Aorta (tissue), 5 donors: ENCODE results near the gene TOX3. TPM values are rescaled to one million over a fixed set of nuclear protein-coding genes. Genes with fewer than 3 reads are reported as not detected.

Experiments used
- ATAC-seq: fragments of 200-7000 bp; cut with Tn5 transposase; one replicate; pipeline ENCODE4 v1.9.1; 2022; ENCODE audit warnings: moderate library complexity; ENCODE audit not compliant: low FRiP score
- DNase-seq, 2 donors: peaks; one replicate each; pipeline ENCODE4 v3.0.0-alpha.2; 2020
- H3K27ac ChIP-seq, 2 donors: one replicate each; pipeline ENCODE4 v1.5.1; 2013; ENCODE audit warnings: low read length in 2 of 2, mild to moderate bottlenecking in 2 of 2, moderate library complexity in 2 of 2, control low read depth in 1 of 2, inconsistent platforms in 1 of 2, low read depth in 1 of 2
- H3K27me3 ChIP-seq, 2 donors: one replicate each; pipeline ENCODE4 v1.6.1; 2013; ENCODE audit warnings: control low read depth in 1 of 2, low read length in 1 of 2, mild to moderate bottlenecking in 1 of 2, moderate library complexity in 1 of 2; ENCODE audit not compliant: insufficient read depth in 2 of 2, control insufficient read depth in 1 of 2
- H3K36me3 ChIP-seq, 2 donors: one replicate each; pipeline ENCODE4 v1.6.1; 2013; ENCODE audit warnings: control low read depth in 1 of 2, low read length in 1 of 2, mild to moderate bottlenecking in 1 of 2; ENCODE audit not compliant: insufficient read depth in 2 of 2, control insufficient read depth in 1 of 2
- H3K4me1 ChIP-seq, 2 donors: one replicate each; pipeline ENCODE4 v1.6.1; 2013; ENCODE audit warnings: low read length in 2 of 2, control low read depth in 1 of 2, mild to moderate bottlenecking in 1 of 2, moderate library complexity in 1 of 2; ENCODE audit not compliant: insufficient read depth in 2 of 2, control insufficient read depth in 1 of 2
- H3K4me3 ChIP-seq, 2 donors: one replicate each; pipeline ENCODE4 v1.5.1; 2013; ENCODE audit warnings: low read length in 2 of 2, control low read depth in 1 of 2, mild to moderate bottlenecking in 1 of 2
- H3K9me3 ChIP-seq: one replicate; pipeline ENCODE4 v1.6.1; 2013; ENCODE audit warnings: mild to moderate bottlenecking, low read length; ENCODE audit not compliant: control insufficient read depth
- WGBS, 2 donors: extraction: QIAGEN DNeasy Blood & Tissue Kit; methylation state at CpG; one replicate each; pipeline ENCODE4 v1.1.7; 2013; 5-methylcytosine and 5-hydroxymethylcytosine counted together
- intact Hi-C, 2 donors: fragments of 100-400 bp; cut with DNase I; formaldehyde crosslinking; loops; one replicate each; pipeline versions ENCODE4 v1.14.2 to v1.15.0; 2022
- polyA plus RNA-seq, 2 donors: library from polyadenylated mRNA; stranded (reverse); fragments of 200-250 nt; gene quantifications; one replicate each; pipeline ENCODE4 v1.2.3, GENCODE V29; 2013
- total RNA-seq, 2 donors: library from RNA; stranded (reverse); fragmentation: NEBNext Ultra II Directional; extraction: Animal tissue kit (Norgen Biotek cat#: 25700); gene quantifications; one replicate each; pipeline ENCODE4 v1.2.1, GENCODE V29; 2021
- donor health status: healthy with polysubstance abuse.
- donor health status: Bipolar disorder and iron deficiency.
- donor health status: DM: no; HTN: no; CAD: no.
- donor health status: DM: no; HTN: no; CAD: no.
- donor health status: DM: yes; HTN: yes; CAD: no.

Gene TOX3
- total and polyA plus RNA-seq, 4 donors: 1.3 TPM; not detected in 3

DNA sequence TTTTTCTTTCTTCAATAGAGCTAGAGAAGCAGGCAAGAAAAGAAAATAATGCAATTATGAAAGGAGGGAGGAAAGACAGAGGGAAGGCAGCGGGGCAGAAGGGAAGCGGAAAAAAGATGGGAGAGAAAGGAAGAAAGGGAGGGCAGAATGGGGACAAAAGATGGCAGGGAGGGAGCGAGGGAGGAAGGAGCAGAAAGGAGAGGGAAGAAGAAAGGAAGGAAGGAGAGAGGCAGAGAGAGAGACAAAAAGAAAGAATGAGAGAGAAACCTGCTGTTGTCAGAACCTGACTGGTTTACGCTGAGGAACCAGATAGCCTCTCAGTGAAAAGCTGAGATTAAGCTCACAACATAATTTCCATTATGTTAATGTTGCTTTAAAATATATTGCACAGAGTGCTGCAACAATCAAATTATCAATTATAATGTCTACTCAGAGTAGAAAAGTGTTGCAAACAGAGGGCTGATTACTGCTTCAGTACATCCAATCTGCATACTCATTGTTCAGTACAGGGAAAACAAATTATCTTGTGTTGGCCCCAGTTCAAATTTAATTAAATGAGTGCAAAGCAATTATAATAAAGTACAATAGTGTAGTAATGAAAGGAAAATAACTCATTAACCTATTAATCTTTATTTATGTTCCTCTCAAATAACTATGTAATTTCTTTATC is 32.0 kb upstream of the TOX3 start:
- DNase-seq: no peak
- no peak overlapping the region for H3K4me3 ChIP-seq
- H3K27ac ChIP-seq: no peak overlapping the region
- H3K27me3 ChIP-seq: no peaks in the 10 kb centered on the region
- no peaks in the 10 kb centered on the region for H3K9me3 ChIP-seq
- 71 to 78% methylated on average over 4 of the region's 4 CpGs for WGBS, 2 donors
- intact Hi-C loops: no loop called here
- H3K4me1 ChIP-seq: no peaks in the 10 kb centered on the region
- no peaks in the 10 kb centered on the region for H3K36me3 ChIP-seq
- no peak for ATAC-seq

DNA sequence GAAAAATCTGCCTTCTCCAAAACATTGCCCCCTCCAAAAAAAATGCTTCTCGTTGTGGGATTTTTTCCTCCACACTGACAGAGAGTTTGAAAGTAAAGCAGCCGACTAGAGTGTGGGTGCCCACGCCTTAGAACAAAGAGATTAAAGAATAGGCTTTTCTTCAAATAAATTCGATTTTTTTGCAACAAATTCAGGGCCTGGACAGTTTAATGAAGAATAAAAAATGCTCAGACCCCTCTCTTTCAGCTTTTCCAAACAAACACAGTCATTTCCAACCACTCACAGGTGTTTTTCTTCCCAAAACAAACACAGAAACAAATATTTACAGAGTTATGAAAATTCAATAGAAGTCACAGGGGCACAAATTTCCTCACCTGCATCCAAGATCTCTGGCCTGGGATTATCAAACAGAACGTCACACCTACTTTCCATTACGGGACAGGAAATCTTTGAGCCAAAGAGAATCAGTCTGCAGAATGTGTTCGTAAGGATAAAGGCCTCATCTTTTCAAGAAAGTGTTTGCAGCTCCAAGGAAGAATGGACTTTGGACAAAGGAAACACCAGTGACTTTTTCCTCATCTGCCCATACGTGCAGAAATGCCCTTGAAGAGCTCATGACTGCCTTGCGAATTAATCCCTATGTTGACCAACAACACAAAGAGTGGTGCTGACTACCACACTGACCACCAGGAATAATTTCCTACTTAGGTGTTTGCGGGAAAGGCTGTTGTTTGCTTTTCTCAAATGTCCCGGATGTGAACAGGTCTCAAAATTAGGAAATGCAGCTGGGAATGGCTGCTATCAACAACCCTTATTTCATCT is 31.3 kb upstream of the TOX3 start:
- ATAC-seq: no peak
- H3K27me3 ChIP-seq: no peaks in the 10 kb centered on the region

DNA sequence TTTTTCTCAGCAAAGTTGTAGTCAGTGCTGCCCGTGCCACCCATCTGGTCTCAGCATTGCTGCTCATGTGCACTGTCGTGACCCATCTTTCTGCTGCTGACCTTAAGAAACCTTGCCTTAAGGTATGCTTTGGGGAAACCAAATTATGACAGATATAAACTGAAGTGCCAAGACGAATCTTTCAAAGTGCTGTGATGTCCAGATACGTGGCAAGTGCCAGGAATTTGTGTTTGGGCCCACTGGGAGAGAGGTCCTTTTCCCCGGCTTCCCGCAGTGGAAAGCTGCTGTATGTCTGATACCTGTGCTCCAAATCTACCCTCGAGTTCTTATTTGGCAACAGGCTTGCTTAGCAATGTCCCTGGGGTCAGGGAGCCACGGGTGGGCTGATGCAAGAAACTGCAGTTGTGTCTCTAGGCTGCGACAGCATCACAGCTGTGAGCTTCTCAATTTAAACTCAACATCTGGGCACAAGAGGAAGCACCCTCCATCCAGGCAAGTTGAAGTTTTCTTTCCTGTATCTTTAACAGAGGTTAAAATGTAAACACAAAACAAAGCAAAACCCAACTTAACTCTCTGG is 30.3 kb upstream of the TOX3 start:
- H3K4me1 ChIP-seq: no peaks in the 10 kb centered on the region
- H3K4me3 ChIP-seq: no peak overlapping the region
- no peaks in the 10 kb centered on the region for H3K36me3 ChIP-seq
- intact Hi-C loops: no loop called here
- ATAC-seq (no peak), DNase-seq (no peak)
- WGBS, 2 donors: 62 to 63% methylated on average over 9 of the region's 9 CpGs
- H3K27ac ChIP-seq: no peak overlapping the region
- H3K27me3 ChIP-seq: no peaks in the 10 kb centered on the region
- H3K9me3 ChIP-seq: no peaks in the 10 kb centered on the region

More for the DNA sequence above, 31.3 kb upstream of the TOX3 start:
- WGBS, 2 donors: 56% methylated on average over 11 of the region's 11 CpGs
- Histone ChIP-seq H3K36me3 (no peaks in the 10 kb centered on the region), H3K4me3 (no peak overlapping the region), H3K4me1 (no peaks in the 10 kb centered on the region), H3K27ac (no peak overlapping the region), H3K9me3 (no peaks in the 10 kb centered on the region)
- DNase-seq: no peak
- intact Hi-C loops: no loop called here

- DNase-seq (no peak), ATAC-seq (no peak)
- H3K9me3 ChIP-seq: peaks cover 2% of the 10 kb centered on the region
- no peaks in the 10 kb centered on the region for H3K27me3 ChIP-seq
- no peaks in the 10 kb centered on the region for H3K36me3 ChIP-seq
- no peak overlapping the region for H3K27ac ChIP-seq
- 77 to 83% methylated on average over 7 of the region's 7 CpGs for WGBS, 2 donors
- no peaks in the 10 kb centered on the region for H3K4me1 ChIP-seq
- H3K4me3 ChIP-seq: no peak overlapping the region
- intact Hi-C loops: no loop called here
Observed at GRCh38 chr16:52573365-52574299, 26.7 kb upstream of the TOX3 start.

GRCh38 chr16:52572656-52573055 is 25.7 kb upstream of the TOX3 start:
- Histone ChIP-seq H3K27ac (no peak overlapping the region), H3K27me3 (no peaks in the 10 kb centered on the region), H3K4me1 (no peaks in the 10 kb centered on the region), H3K4me3 (no peak overlapping the region), H3K36me3 (no peaks in the 10 kb centered on the region), H3K9me3 (peaks cover 2% of the 10 kb centered on the region)
- DNase-seq (no peak), ATAC-seq (no peak)
- intact Hi-C loops: no loop called here
- 90 to 92% methylated on average over 1 of the region's 1 CpG for WGBS, 2 donors

GRCh38 chr16:52570495-52571091 is 23.6 kb upstream of the TOX3 start:
- H3K4me1 ChIP-seq: no peaks in the 10 kb centered on the region
- intact Hi-C loops: no loop called here
- H3K9me3 ChIP-seq: peaks cover 2% of the 10 kb centered on the region
- no peaks in the 10 kb centered on the region for H3K36me3 ChIP-seq
- DNase-seq (no peak), ATAC-seq (no peak)
- no peak overlapping the region for H3K27ac ChIP-seq
- no peaks in the 10 kb centered on the region for H3K27me3 ChIP-seq
- WGBS, 2 donors: 72 to 79% methylated on average over 4 of the region's 4 CpGs
- H3K4me3 ChIP-seq: no peak overlapping the region

DNA sequence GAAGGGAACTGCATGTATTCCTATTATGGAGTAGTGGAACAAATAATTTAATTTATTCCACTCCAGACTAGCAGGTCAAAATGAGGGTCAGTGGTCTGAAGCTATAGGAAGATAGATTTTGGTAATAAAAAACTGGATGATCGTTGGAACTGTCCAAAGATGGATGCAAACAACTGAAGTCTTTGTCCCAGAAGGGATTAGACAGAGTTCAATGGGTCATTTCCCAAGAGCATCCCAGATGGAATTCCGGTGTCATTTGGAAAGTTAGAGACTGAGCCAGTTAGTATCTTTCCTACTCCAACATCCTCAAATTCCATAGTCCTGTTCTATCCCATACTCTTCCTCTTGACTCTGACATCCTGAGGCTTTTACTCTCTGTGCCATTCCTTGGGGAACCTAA is 22.8 kb upstream of the TOX3 start:
- intact Hi-C loops: no loop called here
- DNase-seq: no peak
- H3K4me3 ChIP-seq: no peak overlapping the region
- H3K36me3 ChIP-seq: no peaks in the 10 kb centered on the region
- no peaks in the 10 kb centered on the region for H3K27me3 ChIP-seq
- 54 to 68% methylated on average over 2 of the region's 2 CpGs for WGBS, 2 donors
- no peak for ATAC-seq
- H3K27ac ChIP-seq: no peak overlapping the region
- no peaks in the 10 kb centered on the region for H3K4me1 ChIP-seq
- peaks cover 2% of the 10 kb centered on the region for H3K9me3 ChIP-seq
